AG10803 (cell line): ENCODE data around the gene KDELR3.

ENCODE experiments used
- DNase-seq: peaks from one replicate; pipeline ENCODE4 v3.0.0; 2010; ENCODE audit warnings: low read depth
- H3K4me3 ChIP-seq: 2 replicates; pipeline ENCODE4 v1.5.1; 2011; ENCODE audit warnings: mild to moderate bottlenecking, low read length, control low read depth
- TF ChIP-seq, protein P1 (sequence below): conservative IDR thresholded peaks from 2 replicates; pipeline ENCODE4 v1.5.1; 2011; ENCODE audit warnings: mild to moderate bottlenecking, low read length, control low read depth, inconsistent platforms

Gene KDELR3

DNA sequence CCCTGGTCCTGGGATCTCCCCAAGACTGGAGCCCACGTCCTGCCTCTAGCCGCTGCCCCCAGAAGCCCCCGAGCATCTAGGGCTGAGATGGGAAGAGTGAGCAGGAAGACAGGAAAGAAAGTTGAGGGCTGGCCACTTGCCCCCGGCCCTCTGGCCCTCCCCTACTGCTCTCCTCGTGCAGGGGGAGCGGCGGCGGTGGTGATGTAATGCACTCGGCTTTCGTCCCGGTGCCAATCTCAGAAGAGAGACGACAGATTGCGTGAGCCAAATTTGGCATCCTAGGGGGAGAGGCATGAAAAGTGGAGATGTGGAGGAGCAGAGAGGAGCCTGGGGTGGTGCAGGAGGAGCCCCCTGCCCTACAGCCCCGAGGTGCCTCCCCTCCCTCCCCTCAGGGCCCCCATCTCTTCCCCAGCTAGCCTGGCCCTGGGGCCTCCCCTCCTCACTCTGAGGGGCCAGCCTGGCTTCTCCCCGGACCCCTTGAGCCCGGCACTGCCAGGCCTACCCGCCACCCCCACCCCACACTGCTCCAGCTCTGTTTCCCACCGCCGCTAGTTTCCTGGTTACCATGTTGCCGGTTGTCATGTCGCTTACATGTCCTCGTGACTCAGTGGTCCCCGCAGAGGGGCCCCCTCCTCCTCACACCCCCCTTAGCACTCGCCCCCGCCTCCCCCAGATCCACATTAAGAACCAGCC, 15.4 kb upstream of the KDELR3 start:
- DNase-seq, result peak; percentile 51
- H3K4me3 ChIP-seq, result no peak overlapping the region
- TF ChIP-seq, protein P1, sequence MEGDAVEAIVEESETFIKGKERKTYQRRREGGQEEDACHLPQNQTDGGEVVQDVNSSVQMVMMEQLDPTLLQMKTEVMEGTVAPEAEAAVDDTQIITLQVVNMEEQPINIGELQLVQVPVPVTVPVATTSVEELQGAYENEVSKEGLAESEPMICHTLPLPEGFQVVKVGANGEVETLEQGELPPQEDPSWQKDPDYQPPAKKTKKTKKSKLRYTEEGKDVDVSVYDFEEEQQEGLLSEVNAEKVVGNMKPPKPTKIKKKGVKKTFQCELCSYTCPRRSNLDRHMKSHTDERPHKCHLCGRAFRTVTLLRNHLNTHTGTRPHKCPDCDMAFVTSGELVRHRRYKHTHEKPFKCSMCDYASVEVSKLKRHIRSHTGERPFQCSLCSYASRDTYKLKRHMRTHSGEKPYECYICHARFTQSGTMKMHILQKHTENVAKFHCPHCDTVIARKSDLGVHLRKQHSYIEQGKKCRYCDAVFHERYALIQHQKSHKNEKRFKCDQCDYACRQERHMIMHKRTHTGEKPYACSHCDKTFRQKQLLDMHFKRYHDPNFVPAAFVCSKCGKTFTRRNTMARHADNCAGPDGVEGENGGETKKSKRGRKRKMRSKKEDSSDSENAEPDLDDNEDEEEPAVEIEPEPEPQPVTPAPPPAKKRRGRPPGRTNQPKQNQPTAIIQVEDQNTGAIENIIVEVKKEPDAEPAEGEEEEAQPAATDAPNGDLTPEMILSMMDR, result no peak

GRCh38 chr22:38453066-38453672, 14.7 kb upstream of the KDELR3 start:
- no peak for DNase-seq
- TF ChIP-seq, protein P1, result no peak

GRCh38 chr22:38453996-38454352, 13.9 kb upstream of the KDELR3 start:
- DNase-seq, result no peak
- H3K4me3 ChIP-seq, result no peak overlapping the region

More at GRCh38 chr22:38453066-38453672, 14.7 kb upstream of the KDELR3 start:
- H3K4me3 ChIP-seq, result no peak overlapping the region

GRCh38 chr22:38454353-38455075, 13.4 kb upstream of the KDELR3 start:
- TF ChIP-seq, protein P1, result no peak
- no peak for DNase-seq
- H3K4me3 ChIP-seq, result no peak overlapping the region

More at GRCh38 chr22:38453996-38454352, 13.9 kb upstream of the KDELR3 start:
- TF ChIP-seq, protein P1, result no peak

GRCh38 chr22:38455076-38455529, 12.8 kb upstream of the KDELR3 start, which contains the start of gene KCNJ4:
KCNJ4 (minus strand) TSS chr22:38455199; CDS start chr22:38428132, 27,067 bp downstream.
- H3K4me3 ChIP-seq, result no peak within 1 kb of the TSS
- TF ChIP-seq, protein P1, result no peak
- no peak for DNase-seq

DNA sequence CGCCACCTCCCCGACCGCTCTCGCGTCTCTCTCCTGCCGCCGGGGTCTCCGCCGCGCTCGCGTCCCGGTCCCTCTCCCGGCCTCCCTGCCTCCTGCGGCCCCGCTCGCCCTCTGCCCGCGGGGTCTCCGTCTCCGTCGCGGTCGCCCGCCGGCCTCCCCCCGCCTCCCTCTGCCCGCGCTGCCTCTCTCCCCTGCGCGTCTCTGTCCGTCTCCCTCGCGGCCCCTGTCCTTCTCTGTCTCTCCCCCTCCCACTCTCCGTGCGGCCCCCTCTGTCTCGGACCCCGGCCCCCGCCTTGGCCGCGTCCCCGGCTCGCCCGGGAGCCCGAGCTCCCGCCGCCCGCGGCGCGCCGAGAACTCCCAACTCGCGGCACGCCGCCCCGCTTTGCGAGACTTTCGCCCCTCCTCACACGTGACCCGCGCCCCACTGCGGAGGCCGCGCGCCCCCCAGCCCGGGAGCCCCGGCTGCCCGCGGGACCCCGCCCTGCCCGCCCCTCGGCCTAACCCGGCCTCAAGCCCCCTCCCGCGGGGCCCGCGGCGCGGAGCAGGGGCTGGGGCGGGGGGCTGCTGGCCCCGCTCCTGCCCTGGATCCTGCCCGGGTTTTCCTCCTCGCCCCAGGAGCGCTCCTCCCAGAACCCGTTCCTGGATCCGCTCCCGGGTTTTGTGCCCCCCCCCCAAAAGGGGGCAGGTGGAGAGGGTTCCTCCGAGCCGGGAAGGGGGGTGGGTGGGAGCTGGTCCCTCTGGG, 12.2 kb upstream of the KDELR3 start:
- TF ChIP-seq, protein P1, result no peak
- H3K4me3 ChIP-seq, result no peak overlapping the region
- DNase-seq, result no peak
